Smooth muscle cell (in vitro differentiated cells): Measurements from ENCODE around the gene SYNE3. TPM values are rescaled to one million over a fixed set of nuclear protein-coding genes. Genes with fewer than 3 reads are reported as not detected.

Experiments used
- DNase-seq: peaks from one replicate; lab custom pipeline; 2025; ENCODE audit not compliant: unreplicated experiment; lab: John Stamatoyannopoulos, UW
- H2AFZ ChIP-seq: fragments of 200-600 bp; sonication (generic); 2 replicates; pipeline ENCODE4 v1.6.0; 2016; ENCODE audit warnings: antibody characterized with exemption, low read depth, mild to moderate bottlenecking
- H3F3A ChIP-seq: fragments of 200-600 bp; sonication (generic); 2 replicates; pipeline ENCODE4 v1.6.0; 2017; ENCODE audit warnings: antibody characterized with exemption, low read depth
- H3K27ac ChIP-seq: fragments of 200-600 bp; sonication (generic); 2 replicates; pipeline ENCODE4 v1.5.1; 2016; ENCODE audit warnings: low read depth, mild to moderate bottlenecking
- H3K27me3 ChIP-seq: fragments of 200-600 bp; sonication (generic); 2 replicates; pipeline ENCODE4 v1.6.1; 2016; ENCODE audit warnings: low read depth, mild to moderate bottlenecking
- H3K36me3 ChIP-seq: fragments of 200-600 bp; sonication (generic); 2 replicates; pipeline ENCODE4 v1.5.1; 2016; ENCODE audit warnings: low read depth
- H3K4me1 ChIP-seq: fragments of 200-600 bp; sonication (generic); 2 replicates; pipeline ENCODE4 v1.5.1; 2016; ENCODE audit warnings: low read depth
- H3K4me2 ChIP-seq: fragments of 200-600 bp; sonication (generic); 2 replicates; pipeline ENCODE4 v1.6.0; 2016; ENCODE audit warnings: mild to moderate bottlenecking
- H3K4me3 ChIP-seq: fragments of 200-600 bp; sonication (generic); 2 replicates; pipeline ENCODE4 v1.5.1; 2016; ENCODE audit warnings: mild to moderate bottlenecking
- H3K79me2 ChIP-seq: fragments of 200-600 bp; sonication (generic); 2 replicates; pipeline ENCODE4 v1.6.0; 2016; ENCODE audit warnings: low read depth, mild to moderate bottlenecking
- H3K9ac ChIP-seq: fragments of 200-600 bp; sonication (generic); 2 replicates; pipeline ENCODE4 v1.6.0; 2016; ENCODE audit warnings: low read depth
- H3K9me3 ChIP-seq: fragments of 200-600 bp; sonication (generic); replicated peaks from 2 replicates; pipeline ENCODE4 v1.5.1; 2016; ENCODE audit warnings: low read depth
- H4K20me1 ChIP-seq: fragments of 200-600 bp; sonication (generic); 2 replicates; pipeline ENCODE4 v1.6.0; 2016; ENCODE audit warnings: low read depth
- CTCF ChIP-seq: fragments of 200-600 bp; sonication (generic); IDR thresholded peaks from 2 replicates; pipeline ENCODE4 v1.5.1; 2017; ENCODE audit warnings: borderline replicate concordance, mild to moderate bottlenecking, antibody characterized with exemption; ENCODE audit not compliant: insufficient read depth, poor library complexity, severe bottlenecking
- WGBS: methylation state at CpG from one replicate; pipeline ENCODE4 v1.1.7; 2016; ENCODE audit warnings: low lambda C conversion rate; 5-methylcytosine and 5-hydroxymethylcytosine counted together
- polyA plus RNA-seq: library from polyadenylated mRNA; unstranded; fragments of >200 nt; fragmentation: Nextera tagmentation; extraction: Ambion mirVana; gene quantifications from 2 replicates; pipeline ENCODE4 v1.2.1, GENCODE V29; 2016
- total RNA-seq: library from RNA; depleted of rRNA; stranded (reverse); fragments of >200 nt; gene quantifications from 2 replicates; pipeline ENCODE4 v1.2.3, GENCODE V29; 2014

The SYNE3 gene
- total and polyA plus RNA-seq, 2 experiments from 2014 or later, result 4.0 to 4.1 TPM

DNA sequence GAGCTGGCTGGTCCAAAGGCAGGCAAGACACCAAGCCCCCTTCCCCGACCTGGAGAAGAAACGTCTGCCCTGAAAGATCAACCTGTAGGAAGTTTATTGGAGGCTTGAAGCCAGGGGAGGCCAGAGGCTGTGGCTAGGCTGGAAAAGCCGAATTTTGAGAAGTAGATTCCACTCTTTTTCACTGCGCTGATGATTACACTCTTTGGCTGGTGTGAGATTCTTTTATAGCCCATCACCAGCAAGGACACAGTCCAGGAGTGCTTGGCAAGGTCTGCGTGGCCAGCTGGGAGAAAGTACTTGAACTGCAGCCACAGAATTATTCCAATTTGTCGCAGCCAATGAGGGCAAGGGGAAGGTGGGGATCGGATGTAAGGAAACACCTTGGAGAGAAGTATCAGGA is 45.0 kb downstream of the SYNE3 start:
- Histone ChIP-seq H3K36me3 (no peaks in the 10 kb centered on the region), H3K4me3 (no peak overlapping the region), H4K20me1 (no peaks in the 10 kb centered on the region), H3K27ac (no peak overlapping the region), H3F3A (no peaks in the 10 kb centered on the region), H3K9ac (no peak overlapping the region), H3K27me3 (no peaks in the 10 kb centered on the region), H3K79me2 (no peaks in the 10 kb centered on the region), H3K4me1 (no peaks in the 10 kb centered on the region), H2AFZ (no peak overlapping the region), H3K9me3 (no peaks in the 10 kb centered on the region), H3K4me2 (no peak overlapping the region)
- DNase-seq, result no peak
- 82% methylated on average over 7 of the region's 7 CpGs for WGBS
- no peak for TF ChIP-seq CTCF

DNA sequence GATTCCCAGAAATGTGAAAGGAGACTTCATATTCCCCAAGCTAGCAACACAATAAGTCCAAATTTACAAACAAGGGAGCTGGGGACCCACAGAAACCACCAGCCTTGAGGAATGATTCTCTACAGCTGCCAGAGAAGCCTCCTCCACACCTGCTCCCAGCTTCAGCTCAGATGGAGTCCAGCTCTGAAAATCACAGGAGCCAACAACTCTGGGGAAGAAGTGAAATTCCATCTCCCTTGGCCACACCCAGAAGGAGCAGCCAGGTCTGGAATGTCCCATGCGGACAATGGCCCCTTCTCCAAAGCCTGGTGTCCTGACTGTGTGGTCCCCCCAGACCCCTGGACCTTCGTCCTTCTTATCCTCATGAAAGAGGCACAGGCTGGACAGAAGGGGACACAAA is 45.4 kb downstream of the SYNE3 start:
- H3K9ac ChIP-seq, result no peak overlapping the region
- H3K4me2 ChIP-seq, result no peak overlapping the region
- H3K9me3 ChIP-seq, result no peaks in the 10 kb centered on the region
- no peak overlapping the region for H2AFZ ChIP-seq
- H3F3A ChIP-seq, result no peaks in the 10 kb centered on the region
- no peak overlapping the region for H3K27ac ChIP-seq
- no peaks in the 10 kb centered on the region for H3K27me3 ChIP-seq
- no peaks in the 10 kb centered on the region for H3K36me3 ChIP-seq
- H3K4me3 ChIP-seq, result no peak overlapping the region
- WGBS, result 85% methylated on average over 2 of the region's 2 CpGs
- no peak for DNase-seq
- H3K79me2 ChIP-seq, result no peaks in the 10 kb centered on the region
- no peak for TF ChIP-seq CTCF
- H3K4me1 ChIP-seq, result no peaks in the 10 kb centered on the region
- H4K20me1 ChIP-seq, result no peaks in the 10 kb centered on the region

- no peak overlapping the region for H2AFZ ChIP-seq
- H3K79me2 ChIP-seq, result no peaks in the 10 kb centered on the region
- no peaks in the 10 kb centered on the region for H4K20me1 ChIP-seq
- H3K4me1 ChIP-seq, result no peaks in the 10 kb centered on the region
- H3K9me3 ChIP-seq, result no peaks in the 10 kb centered on the region
- H3K4me2 ChIP-seq, result no peak overlapping the region
- H3K9ac ChIP-seq, result no peak overlapping the region
- TF ChIP-seq CTCF, result no peak
- H3K36me3 ChIP-seq, result no peaks in the 10 kb centered on the region
- WGBS, result 80% methylated on average over 3 of the region's 3 CpGs
- DNase-seq, result no peak
- H3K27me3 ChIP-seq, result peaks cover 2% of the 10 kb centered on the region
- no peaks in the 10 kb centered on the region for H3F3A ChIP-seq
- no peak overlapping the region for H3K4me3 ChIP-seq
- H3K27ac ChIP-seq, result no peak overlapping the region
Observed at GRCh38 chr14:95469134-95469481, 47.3 kb downstream of the SYNE3 start.

DNA sequence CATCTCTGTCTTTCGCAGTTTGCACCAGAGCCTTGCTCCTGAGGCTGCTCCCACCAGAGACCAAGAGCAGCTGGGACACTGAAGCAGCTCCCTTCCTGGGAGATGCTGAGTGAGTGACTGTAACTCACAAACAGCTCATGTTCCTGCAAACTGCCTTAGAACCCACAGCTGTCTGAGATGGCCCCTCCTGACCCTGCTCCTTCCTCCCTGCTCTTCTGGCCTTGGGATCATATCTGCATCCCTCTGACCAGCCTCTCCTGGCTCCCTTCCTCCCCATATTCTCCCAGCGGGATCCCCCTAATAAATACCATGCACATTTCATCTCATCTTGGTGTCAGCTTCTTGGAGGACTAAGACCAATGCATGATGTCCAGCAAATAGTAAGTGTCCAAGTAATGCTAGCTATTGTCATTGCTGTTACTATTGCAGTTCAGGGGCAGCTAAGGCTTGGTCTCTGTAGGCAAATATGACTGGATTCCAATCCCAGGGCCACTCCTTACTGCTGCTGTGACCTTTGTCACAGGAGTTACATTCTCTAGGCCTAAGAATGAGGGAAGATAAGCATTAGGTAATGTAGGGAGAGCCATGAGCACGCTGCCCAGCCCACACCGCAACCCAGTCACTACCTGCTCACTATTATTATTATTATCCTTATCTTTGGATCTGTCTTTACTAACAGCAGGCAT is 47.9 kb downstream of the SYNE3 start:
- Histone ChIP-seq H3K4me2 (no peak overlapping the region), H2AFZ (no peak overlapping the region), H3K79me2 (no peaks in the 10 kb centered on the region), H3K9ac (no peak overlapping the region), H3K4me1 (no peaks in the 10 kb centered on the region), H4K20me1 (no peaks in the 10 kb centered on the region), H3F3A (no peaks in the 10 kb centered on the region), H3K4me3 (no peak overlapping the region), H3K27me3 (peaks cover 2% of the 10 kb centered on the region), H3K9me3 (no peaks in the 10 kb centered on the region), H3K36me3 (no peaks in the 10 kb centered on the region), H3K27ac (no peak overlapping the region)
- DNase-seq, result no peak
- TF ChIP-seq CTCF, result no peak
- 92% methylated on average over 4 of the region's 4 CpGs for WGBS
